Heart left ventricle (tissue), 16 donors: Measurements from ENCODE around the gene STXBP5. TPM values are rescaled to one million over a fixed set of nuclear protein-coding genes. Genes with fewer than 3 reads are reported as not detected.

Source experiments
- ATAC-seq, 4 donors: fragments of 200-7000 bp; cut with Tn5 transposase; one replicate each; pipeline ENCODE4 v1.9.1; 2020 to 2022; ENCODE audit warnings: moderate library complexity in 4 of 4, mild to moderate bottlenecking in 3 of 4, moderate number of reproducible peaks in 1 of 4
- DNase-seq, 5 donors: peaks; one replicate each; pipeline ENCODE4 v3.0.0-alpha.2; 2020
- H3K27ac ChIP-seq, 12 donors: fragments of 200-600 bp; sonication (generic) in 4 of 12; one replicate each; pipeline versions ENCODE4 v1.5.0 to v1.8.0; 2016 to 2022; ENCODE audit warnings: mild to moderate bottlenecking in 2 of 12
- H3K27me3 ChIP-seq, 9 donors: fragments of 200-600 bp; sonication (generic) in 2 of 9; one replicate each; pipeline versions ENCODE4 v1.5.1 to v1.8.0; 2016 to 2022; ENCODE audit warnings: mild to moderate bottlenecking in 3 of 9
- H3K36me3 ChIP-seq, 9 donors: fragments of 200-600 bp; sonication (generic) in 2 of 9; one replicate each; pipeline versions ENCODE4 v1.5.0 to v1.8.0; 2018 to 2022; ENCODE audit warnings: mild to moderate bottlenecking in 2 of 9
- H3K4me1 ChIP-seq, 12 donors: fragments of 200-600 bp; sonication (generic) in 4 of 12; one replicate each; pipeline versions ENCODE4 v1.5.0 to v1.8.0; 2016 to 2022; ENCODE audit warnings: mild to moderate bottlenecking in 3 of 12
- H3K4me3 ChIP-seq, 12 donors: fragments of 200-600 bp; sonication (generic) in 4 of 12; one replicate each; pipeline versions ENCODE4 v1.5.0 to v1.8.0; 2017 to 2022; ENCODE audit warnings: mild to moderate bottlenecking in 9 of 12, moderate library complexity in 4 of 12
- H3K9me3 ChIP-seq, 12 donors: fragments of 200-600 bp; sonication (generic) in 4 of 12; one replicate each; pipeline versions ENCODE4 v1.5.0 to v1.8.0; 2016 to 2022; ENCODE audit warnings: mild to moderate bottlenecking in 1 of 12
- POLR2A ChIP-seq, 2 donors: fragments of 450-650 bp; IDR thresholded peaks; one replicate each; pipeline ENCODE4 v1.6.1; 2017; ENCODE audit warnings: antibody characterized with exemption in 2 of 2, mild to moderate bottlenecking in 2 of 2, moderate library complexity in 2 of 2
- WGBS, 4 donors: extraction: QIAGEN DNeasy Blood & Tissue Kit in 2 of 4; methylation state at CpG; one replicate each; pipeline versions ENCODE4 v1.1.5 to v1.1.7; 2013 to 2018; 5-methylcytosine and 5-hydroxymethylcytosine counted together
- intact Hi-C, 10 donors: fragments of 100-400 bp; cut with DNase I; formaldehyde crosslinking; loops; one replicate each; pipeline versions ENCODE4 v1.11.1 to v1.14.2; 2022
- polyA plus RNA-seq, 2 donors: library from polyadenylated mRNA; stranded (reverse); fragments of 200-250 nt; gene quantifications; one replicate each; pipeline ENCODE4 v1.2.3, GENCODE V29; 2013
- total RNA-seq, 9 donors: library from RNA; depleted of rRNA in 2 of 9; stranded (reverse); fragments of >200 nt in 2 of 9; fragmentation: NEBNext Ultra II Directional in 3 of 9; extraction: Animal tissue kit (Norgen Biotek cat#: 25700) in 3 of 9; gene quantifications; one replicate each; pipeline versions ENCODE4 v1.1.0 to v1.2.4, GENCODE V29; 2016 to 2023
- TF ChIP-seq, protein P1 (sequence below), 12 donors: fragments of 200-600 bp; sonication (generic) in 4 of 12; IDR thresholded peaks; one replicate each; pipeline versions ENCODE4 v1.5.0 to v1.8.0; 2018 to 2022; ENCODE audit warnings: antibody characterized with exemption in 12 of 12, mild to moderate bottlenecking in 5 of 12
- donor health status: ischemic (EF 13 %, LVEDD 7.1; RV severe dilation, severe dysfunction).
- donor health status: healthy with polysubstance abuse.
- donor health status: DM: no; HTN: yes; CAD: no.
- donor health status: DM: no; HTN: no; CAD: no.
- donor health status: ischemic (EF 25% LVEDD 6.9; RV normal size, moderate dysfunction).
- donor health status: ischemic (EF 25% LVEDD 5.7; RV mildly dilated, moderate dysfunction).
- donor health status: healthy.
- donor health status: DM: yes; HTN: yes; CAD: no.
- donor health status: ischemic (EF 35%, LVEDD 5.7; RV mildly dilated, moderate dysfunction).
- donor health status: nonischemic (EF 11% LVEDD 7.7; RV severe dilation, severe dysfunction).
- donor health status: DM: yes; HTN: yes; CAD: no.
- donor health status: PGD.
- donor health status: ischemic (EF 29% LVEDD 5.4; RV normal size, mild dysfunction).
- donor health status: nonischemic (EF 23%, LVEDD 6.1; RV moderate dilation, normal function).

Gene STXBP5
- total and polyA plus RNA-seq, 11 donors: 5.7 to 20.0 (median 14.1) TPM

- DNase-seq: no peak
- Histone ChIP-seq H3K27ac (no peak overlapping the region), H3K4me3 (no peak overlapping the region), H3K4me1 (no peaks in the 10 kb centered on the region), H3K9me3 (no peaks in the 10 kb centered on the region), H3K27me3 (no peaks in the 10 kb centered on the region), H3K36me3 (peaks cover 0 to 5% (median 0%) of the 10 kb centered on the region in 9 donors)
- intact Hi-C loops: loop anchor here in 4 of 10 donors (5.0 to 10.0 kb wide), 3 partner anchors 772 to 782 kb away; no protein-coding TSS in a partner anchor
- TF ChIP-seq, protein P1, sequence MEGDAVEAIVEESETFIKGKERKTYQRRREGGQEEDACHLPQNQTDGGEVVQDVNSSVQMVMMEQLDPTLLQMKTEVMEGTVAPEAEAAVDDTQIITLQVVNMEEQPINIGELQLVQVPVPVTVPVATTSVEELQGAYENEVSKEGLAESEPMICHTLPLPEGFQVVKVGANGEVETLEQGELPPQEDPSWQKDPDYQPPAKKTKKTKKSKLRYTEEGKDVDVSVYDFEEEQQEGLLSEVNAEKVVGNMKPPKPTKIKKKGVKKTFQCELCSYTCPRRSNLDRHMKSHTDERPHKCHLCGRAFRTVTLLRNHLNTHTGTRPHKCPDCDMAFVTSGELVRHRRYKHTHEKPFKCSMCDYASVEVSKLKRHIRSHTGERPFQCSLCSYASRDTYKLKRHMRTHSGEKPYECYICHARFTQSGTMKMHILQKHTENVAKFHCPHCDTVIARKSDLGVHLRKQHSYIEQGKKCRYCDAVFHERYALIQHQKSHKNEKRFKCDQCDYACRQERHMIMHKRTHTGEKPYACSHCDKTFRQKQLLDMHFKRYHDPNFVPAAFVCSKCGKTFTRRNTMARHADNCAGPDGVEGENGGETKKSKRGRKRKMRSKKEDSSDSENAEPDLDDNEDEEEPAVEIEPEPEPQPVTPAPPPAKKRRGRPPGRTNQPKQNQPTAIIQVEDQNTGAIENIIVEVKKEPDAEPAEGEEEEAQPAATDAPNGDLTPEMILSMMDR (IDR thresholded peaks at IDR 0.05): no peak
- no peak for TF ChIP-seq POLR2A (IDR thresholded peaks at IDR 0.05)
- no peak for ATAC-seq
- 80 to 84% (median 80%) methylated on average over 8 of the region's 8 CpGs for WGBS, 4 donors
Measured at GRCh38 chr6:147392917-147393625, 188.9 kb downstream of the STXBP5 start.

GRCh38 chr6:147395158-147395557 is 190.9 kb downstream of the STXBP5 start:
- H3K36me3 ChIP-seq: no peaks in the 10 kb centered on the region
- WGBS, 4 donors: 74 to 96% (median 92%) methylated on average over 1 of the region's 1 CpG
- intact Hi-C loops: loop anchor here in 2 of 10 donors (10.0 kb wide), 2 partner anchors 770 to 780 kb away; no protein-coding TSS in a partner anchor

DNA sequence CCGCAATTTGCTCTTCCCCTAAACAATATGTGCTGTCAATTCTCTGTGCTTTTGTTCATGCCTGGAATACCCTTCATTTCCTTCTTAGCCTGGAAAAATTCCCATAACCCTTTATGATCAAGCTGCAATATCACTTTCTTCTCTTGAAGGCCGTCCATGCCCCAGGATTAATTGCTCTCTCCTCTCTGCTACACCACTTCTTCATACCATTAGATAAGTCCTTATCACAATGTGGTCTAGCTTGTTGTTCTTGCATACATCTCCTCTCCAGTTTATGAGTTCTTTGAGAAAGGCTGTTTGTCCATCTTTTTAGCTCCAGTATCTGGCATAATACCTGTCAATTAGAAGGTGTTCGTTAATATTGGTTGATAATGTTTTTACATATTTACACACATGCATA is 193.1 kb downstream of the STXBP5 start:
- 76 to 83% (median 80%) methylated on average over 3 of the region's 3 CpGs for WGBS, 4 donors
- intact Hi-C loops: loop anchor here in 2 of 10 donors (10.0 kb wide), 2 partner anchors 767 to 777 kb away; no protein-coding TSS in a partner anchor
- Histone ChIP-seq H3K4me1 (no peaks in the 10 kb centered on the region), H3K27ac (no peak overlapping the region), H3K9me3 (peaks cover 0 to 18% (median 0%) of the 10 kb centered on the region in 12 donors), H3K4me3 (no peak overlapping the region), H3K27me3 (no peaks in the 10 kb centered on the region), H3K36me3 (no peaks in the 10 kb centered on the region)
- TF ChIP-seq, protein P1 (IDR thresholded peaks at IDR 0.05): no peak
- TF ChIP-seq POLR2A (IDR thresholded peaks at IDR 0.05): no peak
- ATAC-seq: no peak
- no peak for DNase-seq

More at GRCh38 chr6:147395158-147395557, 190.9 kb downstream of the STXBP5 start:
- H3K27me3 ChIP-seq: no peaks in the 10 kb centered on the region
- H3K4me1 ChIP-seq: no peaks in the 10 kb centered on the region
- H3K4me3 ChIP-seq: no peak overlapping the region
- ATAC-seq (no peak), DNase-seq (no peak)
- H3K9me3 ChIP-seq: no peaks in the 10 kb centered on the region
- H3K27ac ChIP-seq: no peak overlapping the region
- TF ChIP-seq, protein P1 (IDR thresholded peaks at IDR 0.05): no peak
- TF ChIP-seq POLR2A (IDR thresholded peaks at IDR 0.05): no peak

- Histone ChIP-seq H3K4me3 (no peak overlapping the region), H3K4me1 (no peaks in the 10 kb centered on the region), H3K36me3 (no peaks in the 10 kb centered on the region), H3K27ac (no peak overlapping the region), H3K9me3 (peaks cover 0 to 28% (median 0%) of the 10 kb centered on the region in 12 donors), H3K27me3 (no peaks in the 10 kb centered on the region)
- no peak for ATAC-seq
- no peak for DNase-seq
- intact Hi-C loops: no loop called here
- TF ChIP-seq, protein P1 (IDR thresholded peaks at IDR 0.05): no peak
- no peak for TF ChIP-seq POLR2A (IDR thresholded peaks at IDR 0.05)
Measured at GRCh38 chr6:147400968-147401367, 196.8 kb downstream of the STXBP5 start.
